Panc1 (cell line): Measurements from ENCODE around the gene B3GALT4. TPM values are rescaled to one million over a fixed set of nuclear protein-coding genes. Genes with fewer than 3 reads are reported as not detected.

Experiments
- ATAC-seq: fragments of 200-7000 bp; cut with Tn5 transposase; 2 replicates; pipeline ENCODE4 v1.9.1; 2020; ENCODE audit warnings: mild to moderate bottlenecking, moderate library complexity
- BruUV-seq: library from RNA; stranded (reverse); fragments of 400-500 nt; replicated peaks from 2 replicates; lab custom pipeline; 2021; lab: Mats Ljungman, UMichigan
- CTCF ChIA-PET: fragments of 300-600 bp; sonication (Branson Sonifier 250); formaldehyde crosslinking; loops from one replicate; lab custom pipeline; 2022; ENCODE audit warnings: antibody characterized with exemption; lab: Charles Lee
- POLR2A ChIA-PET: fragments of 300-600 bp; sonication (Branson Sonifier 250); formaldehyde crosslinking; loops from one replicate; lab custom pipeline; 2022; ENCODE audit warnings: antibody characterized with exemption; lab: Charles Lee
- DNase-seq: peaks from one replicate; pipeline ENCODE4 v3.0.0-alpha.2; 2010; ENCODE audit warnings: low read depth, low spot score
- H3K27ac ChIP-seq: 2 replicates; pipeline ENCODE4 v1.5.1; 2011; ENCODE audit warnings: mild to moderate bottlenecking, low read length, inconsistent platforms
- H3K27me3 ChIP-seq: fragments of 200-500 bp; sonication (Bioruptor generic); 2 replicates; pipeline ENCODE4 v1.6.0; 2014; ENCODE audit warnings: low read length, inconsistent platforms; ENCODE audit not compliant: control insufficient read depth, insufficient read depth
- H3K36me3 ChIP-seq: fragments of 200-500 bp; sonication (Bioruptor generic); 2 replicates; pipeline ENCODE4 v1.5.1; 2014; ENCODE audit warnings: inconsistent platforms, mild to moderate bottlenecking, low read length, moderate library complexity; ENCODE audit not compliant: control insufficient read depth, insufficient read depth
- H3K4me1 ChIP-seq: 2 replicates; pipeline ENCODE4 v1.5.1; 2011; ENCODE audit warnings: inconsistent platforms, mild to moderate bottlenecking, low read length, moderate library complexity; ENCODE audit not compliant: control insufficient read depth, insufficient read depth
- H3K4me3 ChIP-seq, 2 experiments: 2 replicates each; pipeline ENCODE4 v1.5.1; 2011 to 2012; ENCODE audit warnings: low read depth in 2 of 2, low read length in 2 of 2, mild to moderate bottlenecking in 2 of 2, inconsistent platforms in 1 of 2, moderate library complexity in 1 of 2
- H3K9me3 ChIP-seq: fragments of 200-500 bp; sonication (Bioruptor generic); 2 replicates; pipeline ENCODE4 v1.5.1; 2014; ENCODE audit warnings: low read depth, mild to moderate bottlenecking, inconsistent platforms, low read length, moderate library complexity; ENCODE audit not compliant: control insufficient read depth, insufficient read depth
- CTCF ChIP-seq: fragments of 450-650 bp; IDR thresholded peaks from 2 replicates; pipeline ENCODE4 v1.5.1; 2017; ENCODE audit warnings: mild to moderate bottlenecking
- POLR2AphosphoS5 ChIP-seq: IDR thresholded peaks from 2 replicates; pipeline ENCODE4 v1.6.1; 2012; ENCODE audit warnings: mild to moderate bottlenecking, low read depth, low read length, moderate library complexity
- REST ChIP-seq, 2 experiments: IDR thresholded peaks; 2 replicates each; pipeline ENCODE4 v1.6.1; 2011 to 2012; ENCODE audit warnings: low read depth in 2 of 2, control low read depth in 1 of 2, low read length in 1 of 2, mild to moderate bottlenecking in 1 of 2, moderate library complexity in 1 of 2; ENCODE audit not compliant: insufficient read depth in 1 of 2
- SIN3A ChIP-seq: IDR thresholded peaks from 2 replicates; pipeline ENCODE4 v1.6.1; 2012; ENCODE audit warnings: low read depth, mild to moderate bottlenecking, low read length, moderate library complexity, borderline replicate concordance; ENCODE audit not compliant: insufficient read depth
- TCF7L2 ChIP-seq: IDR thresholded peaks from 2 replicates; pipeline ENCODE4 v1.6.1; 2011; ENCODE audit warnings: mild to moderate bottlenecking, low read depth, low read length, inconsistent platforms
- in situ Hi-C: cut with HindIII; loops from 2 replicates; pipeline ENCODE4 v1.10.0; 2016; ENCODE audit warnings: low sequenced_read_pairs, low pct_unique_long_range_greater_than_20kb
- intact Hi-C: fragments of 100-400 bp; cut with micrococcal nuclease; formaldehyde crosslinking; loops from one replicate; pipeline ENCODE4 v1.10.0; 2022; ENCODE audit not compliant: unreplicated experiment
- total RNA-seq: library from RNA; stranded (reverse); gene quantifications from one replicate; pipeline ENCODE4 v1.2.1, GENCODE V29; 2021; ENCODE audit not compliant: unreplicated experiment

The B3GALT4 gene
- total RNA-seq, 1 experiment from 2014 or later, result 6.0 TPM

GRCh38 chr6:33321227-33321626 lies 44.3 kb downstream of the B3GALT4 start:
- DNase-seq, result no peak
- Histone ChIP-seq H3K4me3 (peak overlapping the region; percentile 65 to 81), H3K27ac (peak overlapping the region; percentile 89), H3K4me1 (peaks cover 51% of the 10 kb centered on the region), H3K27me3 (no peaks in the 10 kb centered on the region), H3K9me3 (no peaks in the 10 kb centered on the region), H3K36me3 (peaks cover 18% of the 10 kb centered on the region)
- no peak for TF ChIP-seq REST (IDR thresholded peaks at IDR 0.05; ENCODE audit: insufficient read depth in 1 of 2, low read depth in 2 of 2, low read length in 1 of 2)
- no peak for TF ChIP-seq TCF7L2
- no peak for TF ChIP-seq POLR2AphosphoS5
- TF ChIP-seq CTCF, result no peak
- no peak for TF ChIP-seq SIN3A
- POLR2A ChIA-PET, result interaction anchor here (0.7 kb wide), 1 partner anchor 53 kb away, joined by 3 read pairs; no protein-coding TSS in a partner anchor
- no peak for ATAC-seq
- no TSS peak for BruUV-seq
- in situ Hi-C loops, result no loop called here
- intact Hi-C loops, result no loop called here
- CTCF ChIA-PET, result no interaction called here

- peaks cover 16% of the 10 kb centered on the region for H3K36me3 ChIP-seq
- H3K4me3 ChIP-seq, result peak overlapping the region; percentile 65 to 81
- DNase-seq, result no peak
- intact Hi-C loops, result no loop called here
- no peaks in the 10 kb centered on the region for H3K27me3 ChIP-seq
- peaks cover 40% of the 10 kb centered on the region for H3K4me1 ChIP-seq
- TF ChIP-seq REST (IDR thresholded peaks at IDR 0.05; ENCODE audit: insufficient read depth in 1 of 2, low read depth in 2 of 2, low read length in 1 of 2), result peak in 1 of 2 experiments; percentile 46; a peak in 1 of 4 replicates
- TF ChIP-seq CTCF, result no peak
- POLR2A ChIA-PET, result no interaction called here
- BruUV-seq, result no TSS peak
- in situ Hi-C loops, result no loop called here
- no peak for ATAC-seq
- no peaks in the 10 kb centered on the region for H3K9me3 ChIP-seq
- CTCF ChIA-PET, result no interaction called here
- peak overlapping the region; percentile 89 for H3K27ac ChIP-seq
Measured at GRCh38 chr6:33323623-33323948, 46.7 kb downstream of the B3GALT4 start.
